Upper lobe of left lung (tissue), 6 donors: ENCODE data around the gene TOR4A. TPM values are rescaled to one million over a fixed set of nuclear protein-coding genes. Genes with fewer than 3 reads are reported as not detected.

ENCODE experiments used
- ATAC-seq, 2 donors: fragments of 200-7000 bp; cut with Tn5 transposase; one replicate each; pipeline ENCODE4 v1.9.1; 2022; ENCODE audit warnings: mild to moderate bottlenecking in 2 of 2, moderate library complexity in 2 of 2; ENCODE audit not compliant: low FRiP score in 2 of 2
- DNase-seq, 2 donors: peaks; one replicate each; pipeline ENCODE4 v3.0.0-alpha.2; 2019 to 2020
- H3K27ac ChIP-seq, 4 donors: fragments of 200-600 bp; sonication (generic); one replicate each; pipeline ENCODE4 v1.5.1; 2016 to 2019
- H3K27me3 ChIP-seq, 4 donors: fragments of 200-600 bp; sonication (generic); one replicate each; pipeline ENCODE4 v1.5.1; 2017 to 2019
- H3K36me3 ChIP-seq, 4 donors: fragments of 200-600 bp; sonication (generic); one replicate each; pipeline ENCODE4 v1.5.1; 2016 to 2019
- H3K4me1 ChIP-seq, 4 donors: fragments of 200-600 bp; sonication (generic); one replicate each; pipeline ENCODE4 v1.5.1; 2018 to 2019
- H3K4me3 ChIP-seq, 4 donors: fragments of 200-600 bp; sonication (generic); one replicate each; pipeline ENCODE4 v1.5.1; 2017 to 2019; ENCODE audit warnings: mild to moderate bottlenecking in 2 of 4, moderate library complexity in 1 of 4
- H3K9me3 ChIP-seq, 4 donors: fragments of 200-600 bp; sonication (generic); one replicate each; pipeline ENCODE4 v1.5.1; 2018 to 2019
- EP300 ChIP-seq, 4 donors: sonication (generic); formaldehyde crosslinking; IDR thresholded peaks; one replicate each; pipeline ENCODE4 v1.5.1; 2017; ENCODE audit warnings: antibody characterized with exemption in 4 of 4, control low read depth in 2 of 4
- POLR2A ChIP-seq, 4 donors: fragments of 450-650 bp; IDR thresholded peaks; one replicate each; pipeline ENCODE4 v1.5.1; 2016 to 2017; ENCODE audit warnings: antibody characterized with exemption in 4 of 4, mild to moderate bottlenecking in 2 of 4
- POLR2AphosphoS5 ChIP-seq, 2 donors: sonication (generic); formaldehyde crosslinking; IDR thresholded peaks; one replicate each; pipeline ENCODE4 v1.5.1; 2017; ENCODE audit warnings: antibody characterized with exemption in 2 of 2
- WGBS, 2 donors: methylation state at CpG; one replicate each; pipeline ENCODE4 v1.1.5; 2017 to 2018; 5-methylcytosine and 5-hydroxymethylcytosine counted together
- total RNA-seq, 6 donors: library from RNA; depleted of rRNA in 4 of 6; stranded (reverse); fragments of >200 nt in 4 of 6; gene quantifications; one replicate each; pipeline versions ENCODE4 v1.1.0 to v1.2.1, GENCODE V29; 2016 to 2021
- TF ChIP-seq, protein P1 (sequence below), 6 experiments: fragments of 450-650 bp in 4 of 6; fragments of 200-600 bp in 2 of 6; sonication (generic) in 2 of 6; IDR thresholded peaks; one replicate each; pipeline ENCODE4 v1.5.1; 2016 to 2019; ENCODE audit warnings: antibody characterized with exemption in 6 of 6
- donor health status: DM: no; HTN: no; CAD: no; lungs with moderate emphysema.
- donor health status: DM: no; HTN: yes; CAD: no; lungs with severe emphysema.

The TOR4A gene
- total RNA-seq, 6 donors from 2014 or later, result 31.5 to 62.6 (median 39.2) TPM

GRCh38 chr9:137278721-137279711, 1.5 kb downstream of the TOR4A start:
- H3K4me1 ChIP-seq, result peaks cover 38 to 78% (median 56%) of the 10 kb centered on the region in 4 donors
- 90 to 92% methylated on average over 101 to 133 of the region's 139 CpGs for WGBS, 2 donors
- DNase-seq, result peak in 1 of 2 donors; percentile 87

DNA sequence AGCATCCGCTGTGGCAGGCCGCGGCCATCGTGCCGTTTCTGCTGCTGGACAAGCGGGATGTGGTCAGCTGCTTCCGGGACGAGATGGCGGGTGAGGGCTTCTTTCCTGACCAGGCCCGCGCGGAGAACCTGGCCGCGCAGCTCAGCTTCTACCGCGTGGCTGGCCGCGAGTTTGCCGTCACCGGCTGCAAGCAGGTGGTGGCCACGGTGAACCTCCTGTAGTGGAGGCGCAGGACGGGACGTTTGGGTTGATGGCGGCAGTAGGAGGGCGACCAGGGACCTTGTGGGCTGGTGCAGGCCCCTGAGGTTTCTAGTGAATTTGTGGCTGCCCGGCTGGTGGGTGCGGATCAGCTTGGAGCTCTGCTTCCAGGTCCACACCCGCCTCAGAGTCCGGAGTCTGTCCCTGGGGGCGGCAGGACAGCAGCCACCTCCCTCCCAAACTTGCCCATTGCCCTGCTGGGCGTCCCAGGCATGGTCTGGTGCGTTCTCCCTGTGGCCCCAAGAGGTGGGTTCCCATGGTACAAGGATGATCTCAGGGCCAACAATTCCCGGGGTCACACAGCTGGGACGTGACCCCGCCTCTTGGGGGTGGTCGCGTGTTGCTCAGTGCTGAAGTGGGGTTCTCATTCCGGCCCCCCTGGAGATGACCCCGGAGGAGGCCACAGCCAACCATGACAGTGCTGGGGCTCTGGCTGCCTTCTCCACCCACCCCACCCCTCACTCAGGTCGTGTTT, 2.4 kb downstream of the TOR4A start:
- no peaks in the 10 kb centered on the region for H3K27me3 ChIP-seq
- peak overlapping the region in 2 of 4 donors; percentile 4 to 6 for H3K27ac ChIP-seq
- H3K4me1 ChIP-seq, result peaks cover 38 to 69% (median 48%) of the 10 kb centered on the region in 4 donors
- ATAC-seq (no peak), DNase-seq (peak in 1 of 2 donors; percentile 83)
- peaks cover 6 to 53% (median 29%) of the 10 kb centered on the region in 4 donors for H3K36me3 ChIP-seq
- H3K4me3 ChIP-seq, result no peak overlapping the region
- H3K9me3 ChIP-seq, result no peaks in the 10 kb centered on the region
- WGBS, 2 donors, result 95 to 97% methylated on average over 16 to 34 of the region's 41 CpGs
- TF ChIP-seq POLR2AphosphoS5 (IDR thresholded peaks at IDR 0.05) (no peak), POLR2A (IDR thresholded peaks at IDR 0.05) (no peak), EP300 (IDR thresholded peaks at IDR 0.05) (no peak)
- TF ChIP-seq, protein P1, sequence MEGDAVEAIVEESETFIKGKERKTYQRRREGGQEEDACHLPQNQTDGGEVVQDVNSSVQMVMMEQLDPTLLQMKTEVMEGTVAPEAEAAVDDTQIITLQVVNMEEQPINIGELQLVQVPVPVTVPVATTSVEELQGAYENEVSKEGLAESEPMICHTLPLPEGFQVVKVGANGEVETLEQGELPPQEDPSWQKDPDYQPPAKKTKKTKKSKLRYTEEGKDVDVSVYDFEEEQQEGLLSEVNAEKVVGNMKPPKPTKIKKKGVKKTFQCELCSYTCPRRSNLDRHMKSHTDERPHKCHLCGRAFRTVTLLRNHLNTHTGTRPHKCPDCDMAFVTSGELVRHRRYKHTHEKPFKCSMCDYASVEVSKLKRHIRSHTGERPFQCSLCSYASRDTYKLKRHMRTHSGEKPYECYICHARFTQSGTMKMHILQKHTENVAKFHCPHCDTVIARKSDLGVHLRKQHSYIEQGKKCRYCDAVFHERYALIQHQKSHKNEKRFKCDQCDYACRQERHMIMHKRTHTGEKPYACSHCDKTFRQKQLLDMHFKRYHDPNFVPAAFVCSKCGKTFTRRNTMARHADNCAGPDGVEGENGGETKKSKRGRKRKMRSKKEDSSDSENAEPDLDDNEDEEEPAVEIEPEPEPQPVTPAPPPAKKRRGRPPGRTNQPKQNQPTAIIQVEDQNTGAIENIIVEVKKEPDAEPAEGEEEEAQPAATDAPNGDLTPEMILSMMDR (IDR thresholded peaks at IDR 0.05), result no peak

More at GRCh38 chr9:137278721-137279711, 1.5 kb downstream of the TOR4A start:
- no peaks in the 10 kb centered on the region for H3K27me3 ChIP-seq
- ATAC-seq, result no peak
- peak overlapping the region; percentile 64 to 86 (median 70) for H3K4me3 ChIP-seq
- peak overlapping the region; percentile 95 to 98 (median 96) for H3K27ac ChIP-seq
- TF ChIP-seq, protein P1 (IDR thresholded peaks at IDR 0.05), result no peak
- TF ChIP-seq POLR2A (IDR thresholded peaks at IDR 0.05) (no peak), EP300 (IDR thresholded peaks at IDR 0.05) (no peak), POLR2AphosphoS5 (IDR thresholded peaks at IDR 0.05) (no peak)
- peaks cover 6 to 53% (median 29%) of the 10 kb centered on the region in 4 donors for H3K36me3 ChIP-seq
- H3K9me3 ChIP-seq, result no peaks in the 10 kb centered on the region

DNA sequence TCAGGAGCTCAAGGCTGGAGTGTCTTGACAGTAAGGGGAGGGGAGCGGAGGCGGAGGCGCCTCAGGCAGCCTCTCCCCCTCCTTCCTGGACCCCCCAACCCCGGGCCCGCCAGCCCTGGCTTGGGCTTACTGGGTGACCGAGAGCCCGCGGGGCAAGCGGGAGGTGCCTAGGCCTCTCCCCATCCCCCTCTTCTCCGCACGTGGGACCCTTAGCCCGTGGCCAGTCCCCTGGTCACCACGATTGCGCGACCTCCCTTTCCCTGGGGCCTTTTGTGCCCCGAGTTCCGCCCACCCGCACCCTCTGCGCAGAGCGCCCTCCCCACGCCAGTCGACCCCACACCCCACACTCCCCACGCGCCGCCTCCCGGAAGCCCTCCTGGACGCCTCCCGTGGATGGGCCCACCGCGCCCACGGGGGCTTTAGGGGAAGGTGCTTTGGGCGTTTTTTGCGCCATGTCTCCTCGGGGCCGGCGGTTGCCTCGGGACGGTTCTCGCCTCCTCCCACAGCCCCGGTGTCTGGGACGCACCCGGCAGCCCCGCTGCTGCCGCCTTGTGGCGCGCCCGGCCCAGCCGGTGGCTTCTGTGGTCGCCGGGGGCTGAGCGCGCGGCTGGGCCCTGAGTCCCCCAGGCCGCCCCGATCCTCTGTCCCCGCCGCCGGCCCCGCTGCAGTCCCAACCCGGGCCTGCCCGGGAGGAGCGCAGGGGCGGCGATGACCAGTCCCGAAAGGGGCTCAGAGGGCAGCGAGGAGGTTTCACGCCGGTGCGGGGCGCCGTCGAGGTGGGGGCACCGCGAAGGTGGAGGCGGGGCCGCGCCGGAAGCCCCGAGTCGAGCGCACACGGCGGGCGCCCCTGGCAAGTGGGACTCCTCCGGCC, 3.2 kb downstream of the TOR4A start:
- Histone ChIP-seq H3K4me1 (peaks cover 34 to 61% (median 41%) of the 10 kb centered on the region in 4 donors), H3K27me3 (no peaks in the 10 kb centered on the region), H3K4me3 (peak overlapping the region in 2 of 4 donors; percentile 5 to 8), H3K27ac (peak overlapping the region in 2 of 4 donors; percentile 4 to 6), H3K36me3 (peaks cover 6 to 53% (median 29%) of the 10 kb centered on the region in 4 donors), H3K9me3 (no peaks in the 10 kb centered on the region)
- TF ChIP-seq POLR2AphosphoS5 (IDR thresholded peaks at IDR 0.05) (no peak), POLR2A (IDR thresholded peaks at IDR 0.05) (no peak), EP300 (IDR thresholded peaks at IDR 0.05) (no peak)
- TF ChIP-seq, protein P1 (IDR thresholded peaks at IDR 0.05), result peak in 1 of 6 experiments; percentile 11
- DNase-seq, result peak in 1 of 2 donors; percentile 85
- 74 to 76% methylated on average over 22 to 71 of the region's 85 CpGs for WGBS, 2 donors
- ATAC-seq, result no peak
